Activated CD4-positive, CD25-positive, alpha-beta regulatory T cell treated with anti-CD3 and anti-CD28 coated beads, Interleukin-2, amount 50 U/mL, for 72 hours (primary cell): ENCODE data around the gene ASTN1.

Experiments
- DNase-seq: peaks from one replicate; pipeline ENCODE4 v3.0.0; 2021

Gene ASTN1

DNA sequence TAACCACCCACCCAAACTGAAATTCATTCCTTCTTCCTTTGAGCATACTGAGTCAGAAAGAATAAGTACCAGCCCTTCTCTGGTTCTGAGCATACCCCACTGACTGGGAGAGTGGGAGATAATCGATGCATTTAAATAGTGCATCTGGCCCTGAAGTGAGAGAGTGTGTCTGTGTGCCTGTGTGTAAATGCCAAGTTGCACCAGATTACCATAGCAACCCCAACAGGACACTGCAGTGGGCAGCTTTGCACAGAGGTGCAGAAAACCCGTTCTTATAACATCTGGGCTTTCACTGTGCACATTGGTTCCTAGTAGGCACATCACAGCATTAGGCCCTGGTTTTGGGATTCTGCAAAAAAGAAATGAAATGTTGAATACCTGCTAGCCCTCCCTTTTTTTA, 2.3 kb downstream of the ASTN1 start:
- DNase-seq: no peak

DNA sequence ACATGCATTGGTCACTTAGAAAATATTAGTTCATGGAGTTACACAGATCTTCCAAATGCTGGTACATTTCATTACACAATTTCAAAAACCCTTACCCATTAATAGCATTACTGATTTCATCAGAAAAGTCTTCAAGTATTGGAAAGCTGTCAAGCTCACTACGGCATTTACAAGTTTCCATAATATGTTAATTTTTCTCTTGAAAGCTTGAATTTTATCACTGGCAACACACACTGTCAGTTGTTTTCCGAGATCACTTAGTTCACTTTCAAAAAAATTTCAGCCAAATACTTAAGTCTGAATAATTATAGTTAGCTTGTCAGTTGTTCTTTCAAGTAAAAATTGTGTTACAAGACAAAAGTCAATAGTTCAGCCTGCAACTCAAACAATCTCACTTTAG, 18.0 kb downstream of the ASTN1 start:
- no peak for DNase-seq

DNA sequence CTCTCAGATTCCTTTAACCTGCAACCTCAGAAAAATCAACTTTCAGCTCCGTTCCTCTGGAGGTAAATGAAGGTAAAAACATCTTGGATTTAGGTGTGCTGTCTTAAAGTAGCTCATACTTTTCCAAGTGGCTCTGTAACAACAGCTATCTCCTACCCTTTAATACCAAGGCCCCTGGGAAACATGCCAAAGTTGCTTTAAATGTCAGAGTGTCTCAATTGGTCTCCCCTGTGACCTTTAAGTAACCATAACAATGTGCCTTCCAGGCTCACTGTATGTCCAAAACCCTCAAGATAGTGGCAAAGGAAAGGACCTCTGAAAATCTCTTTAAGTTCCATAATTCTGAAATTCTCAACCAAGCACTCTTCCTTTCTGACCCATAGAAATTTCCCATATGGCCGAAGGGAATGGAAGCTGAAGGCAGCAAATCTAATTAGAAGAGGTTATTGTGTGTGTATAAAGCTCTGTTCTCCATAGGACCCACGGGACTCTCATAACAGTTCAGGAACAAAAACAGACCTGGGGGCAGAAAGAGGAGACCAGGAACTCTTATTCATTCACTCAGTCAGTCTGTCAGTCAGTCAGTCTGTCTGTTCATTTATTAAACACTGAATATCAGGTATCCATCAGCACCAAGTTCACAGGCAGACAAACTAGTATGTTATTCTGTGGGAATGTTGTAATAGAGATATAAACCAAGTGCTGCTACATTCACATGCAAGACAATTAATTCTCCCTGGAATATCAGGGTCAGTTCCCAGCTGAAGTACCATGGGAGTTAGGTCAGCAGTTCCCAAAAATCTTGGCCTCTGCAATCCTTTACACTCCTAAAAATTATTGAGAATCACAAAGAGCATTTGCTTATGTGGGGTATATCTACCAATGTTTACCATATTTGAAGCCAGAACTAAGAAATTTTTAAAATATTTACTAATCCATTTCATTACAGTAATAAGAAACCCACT, 19.1 kb downstream of the ASTN1 start:
- DNase-seq: no peak

DNA sequence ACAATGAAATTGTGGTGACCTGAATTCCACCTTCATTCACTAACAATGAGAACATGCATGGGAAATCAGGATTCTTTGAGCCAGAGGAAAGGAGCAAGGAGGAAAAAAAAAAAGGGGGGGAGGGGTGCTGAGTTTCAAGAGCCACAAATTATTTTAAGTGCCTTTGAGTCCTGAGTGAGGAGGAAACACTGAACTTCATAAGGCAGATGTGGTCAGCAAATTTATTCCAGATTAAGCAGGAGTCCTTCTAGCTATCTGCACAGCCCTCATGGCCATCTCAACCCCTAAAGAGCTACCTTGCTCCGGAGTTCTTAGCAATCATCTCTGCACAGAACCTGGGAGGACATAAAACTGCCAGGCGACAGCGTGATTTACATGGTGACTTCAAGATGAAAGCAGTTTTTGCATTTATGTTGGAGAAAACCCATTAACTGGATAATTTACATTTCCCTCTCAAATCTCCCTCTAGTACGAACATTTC, 21.7 kb downstream of the ASTN1 start:
- DNase-seq: no peak

DNA sequence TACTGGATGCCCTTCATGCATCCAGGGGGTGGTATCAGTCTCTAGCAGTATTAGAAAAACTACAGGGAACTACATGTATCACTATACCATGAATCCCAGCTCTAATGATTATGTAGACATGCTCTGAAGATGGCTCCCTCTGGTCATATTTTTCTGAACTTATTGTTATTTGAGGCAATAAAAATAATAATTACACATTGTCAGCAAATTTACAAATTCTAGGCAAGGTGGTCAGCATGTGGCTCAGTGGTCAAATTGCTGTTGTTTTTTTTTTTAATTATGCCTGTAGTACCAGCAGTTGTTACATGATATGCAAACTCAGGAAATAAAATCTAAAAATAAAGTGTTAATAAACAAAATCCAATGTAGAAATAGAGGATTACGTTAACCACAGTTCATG, 22.5 kb downstream of the ASTN1 start:
- DNase-seq: no peak

DNA sequence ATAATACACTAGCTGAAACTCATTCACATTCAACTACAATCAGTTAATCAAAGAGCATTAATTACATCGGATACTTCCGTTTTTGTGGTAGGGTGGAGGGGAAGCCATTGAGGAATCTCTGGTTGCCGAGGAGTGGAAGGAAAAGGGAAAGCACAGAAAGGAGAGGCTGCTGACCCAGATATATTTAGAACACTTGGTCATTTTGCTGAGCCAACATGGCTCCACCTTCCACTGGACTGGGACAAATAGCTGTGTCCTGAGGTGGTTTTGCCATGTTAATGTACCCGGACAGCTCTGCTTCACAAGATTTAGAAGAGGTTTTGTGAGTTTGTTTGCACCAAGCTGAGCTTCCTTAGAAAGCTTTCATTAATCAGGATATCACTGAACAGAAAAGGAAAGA, 26.2 kb downstream of the ASTN1 start:
- DNase-seq: no peak

DNA sequence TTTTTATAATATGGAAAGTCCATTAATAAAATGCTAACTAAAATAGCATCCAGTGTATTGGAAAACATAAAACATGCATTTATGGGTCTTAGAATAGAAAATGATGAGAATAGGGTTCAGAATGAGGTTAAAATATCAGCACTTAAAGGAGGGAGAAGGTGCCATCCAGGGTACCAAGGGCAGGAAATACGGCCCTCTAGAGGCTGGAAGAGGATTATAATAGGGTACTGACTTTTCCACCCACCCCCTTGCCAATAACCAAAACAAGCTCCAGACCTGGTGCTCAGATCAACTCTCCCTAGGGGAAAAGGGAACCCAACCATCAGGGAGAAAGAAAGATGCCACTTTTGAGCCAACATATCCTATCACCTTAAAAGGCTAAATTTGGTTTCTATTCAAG, 26.7 kb downstream of the ASTN1 start:
- DNase-seq: no peak

DNA sequence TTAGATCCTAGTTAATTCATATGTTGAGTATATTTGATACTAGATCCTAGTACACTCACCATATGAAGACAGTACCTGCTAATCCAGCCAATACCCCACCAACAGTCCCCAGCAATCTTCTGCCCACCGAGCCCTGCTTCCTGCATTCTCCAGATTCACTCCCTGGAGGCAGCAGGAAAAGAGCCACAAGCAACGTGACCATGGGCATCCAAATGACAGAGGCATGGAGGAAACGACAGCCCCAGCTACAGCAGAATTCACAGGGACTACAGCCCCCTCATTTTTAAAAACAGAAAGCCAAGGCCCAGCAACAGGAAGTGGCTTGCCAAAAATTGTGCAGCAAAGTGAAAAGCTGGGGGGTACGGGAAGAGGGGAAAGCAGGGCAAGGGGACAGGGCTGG, 29.3 kb downstream of the ASTN1 start:
- DNase-seq: no peak

DNA sequence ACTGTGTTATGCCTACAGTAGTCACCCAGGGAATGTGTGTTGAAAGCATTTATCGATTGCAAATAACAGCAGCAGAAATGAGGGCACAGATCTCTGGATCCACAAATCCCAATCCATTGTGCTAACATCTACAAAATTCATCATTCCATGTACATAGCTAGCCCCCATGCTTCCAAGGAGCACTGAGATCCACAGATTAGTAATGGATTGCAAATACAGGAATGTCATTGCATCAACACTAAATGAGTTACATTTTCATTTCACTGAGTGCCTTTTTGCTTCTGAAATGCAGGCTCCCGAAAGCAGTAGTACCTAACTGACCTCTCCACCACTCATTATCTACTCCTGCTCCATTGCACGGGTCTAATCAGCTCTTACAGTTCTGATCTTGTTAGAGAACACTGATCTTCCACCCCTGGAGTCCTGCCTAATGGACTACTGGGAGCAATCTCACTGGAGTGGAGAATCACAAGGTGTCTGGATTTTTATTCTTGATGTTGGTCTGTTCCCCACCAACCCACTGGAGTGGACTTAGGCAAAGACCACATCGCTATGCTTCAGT, 30.5 kb downstream of the ASTN1 start:
- DNase-seq: no peak

DNA sequence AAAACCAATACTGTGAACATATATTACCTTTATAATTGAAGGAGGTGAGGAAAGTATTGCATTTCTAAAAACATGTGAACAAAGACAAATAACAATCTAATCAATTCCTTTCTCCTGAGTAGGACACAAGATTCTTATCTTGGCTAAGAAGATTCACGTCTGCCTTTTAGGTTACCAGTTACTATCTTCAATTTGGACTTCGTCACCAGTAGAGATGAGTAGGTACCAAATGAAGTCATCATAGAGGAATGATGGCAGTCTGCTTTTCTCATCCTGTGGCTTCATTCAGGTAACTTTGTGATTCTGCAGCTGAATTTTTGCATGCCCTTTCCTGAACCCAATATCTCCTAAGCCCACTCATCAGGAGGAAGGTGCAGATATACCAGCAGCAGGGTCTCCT, 32.4 kb downstream of the ASTN1 start:
- no peak for DNase-seq

DNA sequence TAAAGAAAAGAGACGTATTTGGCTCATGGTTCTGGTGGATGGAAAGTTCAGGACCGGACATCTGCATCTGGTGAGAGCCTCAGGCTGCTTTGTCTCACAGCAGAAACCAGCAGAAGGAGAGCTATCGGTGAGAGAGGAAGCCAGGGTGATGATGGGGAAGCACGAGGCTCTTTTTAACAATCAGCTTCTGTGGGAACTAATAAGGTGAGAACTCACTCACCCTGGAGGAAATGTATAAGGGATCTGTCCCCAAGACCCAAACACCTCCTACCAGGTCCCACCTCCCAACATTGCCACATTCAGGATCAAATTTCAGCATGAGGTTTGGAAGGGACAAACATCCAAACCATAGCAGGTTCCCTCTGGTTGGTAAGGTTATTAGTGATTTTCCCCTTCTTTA, 32.8 kb downstream of the ASTN1 start:
- DNase-seq: no peak

DNA sequence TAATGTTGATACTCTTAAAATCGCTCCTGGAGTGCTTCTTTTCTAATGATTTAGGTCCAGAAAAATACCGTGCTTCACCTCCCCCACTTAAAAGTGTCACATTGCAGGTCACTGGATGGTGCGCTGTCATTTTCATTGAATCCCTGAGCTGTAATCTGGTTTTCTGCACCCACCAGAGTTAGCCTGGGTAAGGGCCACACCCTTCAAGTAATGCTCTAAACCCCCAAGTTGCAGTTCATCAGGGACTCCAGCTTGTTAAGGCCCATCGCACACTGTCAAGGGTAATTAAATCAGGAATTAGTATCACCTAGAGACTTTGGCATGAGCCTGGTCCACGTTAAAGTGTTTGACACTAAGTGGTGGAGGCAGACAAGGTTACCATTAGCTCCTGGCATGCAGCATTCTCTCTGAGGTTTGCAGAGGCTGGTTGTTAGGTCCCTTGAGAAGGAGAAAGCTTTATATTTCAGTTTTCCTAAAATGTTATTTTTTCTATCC, 34.0 kb downstream of the ASTN1 start:
- DNase-seq: no peak

DNA sequence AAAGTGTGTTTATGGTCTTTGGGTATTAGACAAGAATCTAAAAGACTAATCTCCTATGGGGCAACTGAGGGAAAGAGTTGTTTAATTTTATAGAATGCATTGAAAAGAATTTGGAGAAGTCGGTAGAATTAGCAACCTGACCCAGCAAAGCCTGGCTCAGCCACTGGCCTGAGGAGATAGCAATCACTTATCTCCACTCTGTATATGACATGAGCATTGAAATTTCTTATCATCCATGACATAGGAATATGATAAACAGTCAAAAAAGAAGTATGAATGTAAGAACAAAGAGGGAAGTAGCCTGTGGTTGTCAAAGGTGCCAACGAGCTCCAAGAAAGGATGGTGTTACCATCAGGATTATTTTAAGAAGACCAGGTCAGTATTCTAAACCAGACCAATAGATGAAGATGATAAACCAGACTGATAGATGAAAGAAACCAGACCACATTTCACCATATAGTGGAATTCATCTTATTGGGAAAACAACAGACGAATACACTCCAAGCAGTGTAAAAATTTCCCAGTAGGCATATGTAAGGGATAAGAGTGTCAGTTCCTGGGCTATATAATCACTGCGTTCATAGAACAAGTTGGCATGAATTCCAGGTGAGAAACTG, 35.7 kb downstream of the ASTN1 start:
- DNase-seq: no peak

DNA sequence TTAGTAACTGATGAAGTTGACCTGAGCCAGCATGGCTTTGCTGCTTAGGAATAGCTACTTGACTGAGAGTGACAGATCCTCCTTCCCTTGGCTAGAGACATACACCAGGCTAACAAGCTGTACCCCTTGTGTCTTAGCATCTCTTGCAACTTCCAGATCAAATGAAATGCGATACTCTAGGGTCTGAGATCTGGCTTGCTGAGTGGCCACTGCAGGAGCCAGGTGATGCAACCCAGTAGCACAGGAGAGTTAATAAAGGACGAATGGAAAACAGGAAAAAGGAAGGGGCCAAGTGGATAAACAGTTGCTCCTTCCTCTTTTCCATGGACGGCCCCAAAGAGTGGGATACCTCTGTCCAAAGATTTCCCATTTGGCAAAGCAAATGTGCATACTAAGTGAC, 38.2 kb downstream of the ASTN1 start:
- DNase-seq: no peak

DNA sequence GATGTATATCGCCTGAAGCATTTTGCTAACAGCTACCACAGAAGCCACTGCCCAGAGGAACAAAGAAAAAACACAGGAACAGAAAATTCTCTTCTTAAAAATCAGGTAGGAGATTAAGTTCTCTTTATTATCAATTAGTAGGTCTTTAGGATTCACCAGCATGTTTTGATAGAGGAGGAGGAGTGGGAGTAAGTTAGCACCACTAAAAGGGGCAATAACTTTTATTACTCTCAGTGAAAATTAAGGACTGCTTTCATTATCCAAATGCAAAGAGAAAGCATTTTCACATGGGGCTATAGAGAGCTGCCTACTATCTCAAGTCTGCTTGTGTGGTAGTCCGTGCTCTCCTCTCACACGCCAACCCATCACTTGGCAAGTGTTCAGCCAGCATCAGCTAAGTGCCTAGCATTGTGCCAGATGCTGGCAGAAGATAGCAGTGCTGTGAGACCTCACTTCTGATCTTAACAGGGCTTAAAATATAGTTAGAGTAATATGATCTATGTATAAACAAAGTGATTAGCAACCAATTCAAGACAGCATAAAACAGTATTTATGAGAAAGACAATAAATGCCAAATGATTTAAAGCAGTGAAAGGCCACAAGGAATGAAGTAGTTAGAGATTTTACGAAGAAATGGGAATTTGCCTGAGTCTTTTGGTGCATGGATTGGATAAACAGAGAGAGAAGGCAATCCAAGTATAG, 39.8 kb downstream of the ASTN1 start:
- no peak for DNase-seq

DNA sequence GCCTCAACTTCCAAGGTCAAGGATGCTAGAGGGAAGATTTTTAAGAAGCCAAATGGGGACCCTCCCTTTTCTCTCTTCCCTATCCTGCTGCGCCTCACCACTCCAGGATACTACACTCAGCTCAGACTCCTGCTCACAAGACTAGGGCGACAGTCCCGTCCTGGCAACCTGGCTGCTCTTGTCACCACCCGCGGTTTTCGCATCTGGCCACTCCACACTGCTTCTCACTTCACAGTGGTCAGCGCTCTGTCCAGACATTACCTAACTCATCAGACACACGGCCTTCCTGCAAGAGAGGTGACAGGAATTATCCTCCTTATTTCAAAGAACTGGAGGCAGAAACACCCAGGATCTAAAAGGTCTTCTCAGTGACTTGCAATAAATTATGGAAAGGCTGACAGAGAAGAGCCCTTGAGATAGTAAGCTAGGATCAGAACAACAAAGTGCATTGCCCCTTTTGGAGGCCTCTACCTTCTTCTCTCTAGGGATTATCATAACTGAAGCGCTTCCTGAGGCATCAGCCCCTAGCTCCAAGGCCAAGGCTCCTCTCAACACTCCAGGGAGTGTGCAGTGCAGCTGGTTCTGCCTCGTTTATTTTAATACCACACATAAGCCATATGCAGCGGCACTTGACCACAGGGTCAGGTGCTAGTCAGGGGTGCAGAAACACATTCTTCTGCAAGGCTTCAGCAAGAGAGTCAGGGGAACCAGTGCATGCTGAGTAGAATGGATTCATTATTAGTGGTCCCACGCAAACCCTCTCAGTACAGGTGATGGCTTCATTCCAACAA, 41.9 kb downstream of the ASTN1 start:
- no peak for DNase-seq

DNA sequence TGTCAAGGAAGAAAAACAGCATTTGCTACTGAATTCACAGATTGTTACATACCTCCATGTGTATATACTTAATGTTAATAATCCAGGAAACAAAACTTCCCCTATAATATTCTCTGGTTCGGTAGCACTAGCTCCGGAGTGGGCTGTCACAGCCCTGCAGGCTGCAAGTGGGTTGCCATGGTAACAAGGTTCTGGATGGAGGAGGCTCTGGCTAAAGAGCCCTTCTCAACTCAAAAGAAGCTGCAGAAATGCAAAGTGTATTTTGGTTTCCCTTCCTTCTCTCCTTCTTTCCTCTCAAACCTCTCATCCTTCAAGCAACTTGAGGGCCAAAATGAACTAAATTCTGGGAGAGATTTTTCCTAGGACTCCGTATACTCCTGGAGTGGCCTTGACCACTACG, 45.2 kb downstream of the ASTN1 start:
- DNase-seq: no peak

DNA sequence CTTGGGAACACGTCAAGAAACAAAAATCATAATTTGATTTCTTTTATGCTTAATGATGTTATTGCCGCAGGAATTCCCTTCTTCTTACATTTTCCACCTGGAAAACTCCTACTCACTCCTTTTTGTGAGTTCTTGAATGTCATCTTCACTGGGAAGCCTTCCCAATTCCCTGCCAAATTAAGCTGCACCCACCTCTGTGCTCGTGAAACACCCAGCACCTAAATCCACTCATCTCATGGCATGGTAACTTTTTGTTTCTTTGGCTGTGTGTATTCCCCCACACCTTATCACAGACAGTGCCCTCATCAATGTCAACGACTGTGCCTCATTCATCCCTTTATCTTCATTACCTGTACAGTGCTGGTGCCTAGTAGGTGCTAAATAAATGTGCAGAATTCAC, 45.6 kb downstream of the ASTN1 start:
- DNase-seq: no peak

DNA sequence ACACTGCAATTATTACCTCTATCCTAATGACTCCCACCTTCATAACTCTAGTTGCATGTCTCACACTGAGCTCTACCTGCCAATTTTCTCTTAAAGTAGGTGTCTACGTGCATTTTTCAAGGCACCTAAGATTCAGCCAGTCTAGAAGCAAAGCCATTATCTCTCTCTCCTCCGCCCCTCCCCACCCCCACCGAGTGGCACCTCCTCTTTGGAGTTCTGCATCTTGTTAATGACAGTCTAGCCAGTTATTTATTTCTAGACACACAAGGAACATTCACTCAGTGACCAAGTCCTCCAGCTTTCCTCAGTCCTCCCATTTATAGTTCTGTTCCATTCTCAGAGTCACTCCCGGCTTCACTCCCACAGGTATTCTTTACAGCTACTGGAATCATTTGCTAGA, 47.6 kb downstream of the ASTN1 start:
- DNase-seq: no peak

DNA sequence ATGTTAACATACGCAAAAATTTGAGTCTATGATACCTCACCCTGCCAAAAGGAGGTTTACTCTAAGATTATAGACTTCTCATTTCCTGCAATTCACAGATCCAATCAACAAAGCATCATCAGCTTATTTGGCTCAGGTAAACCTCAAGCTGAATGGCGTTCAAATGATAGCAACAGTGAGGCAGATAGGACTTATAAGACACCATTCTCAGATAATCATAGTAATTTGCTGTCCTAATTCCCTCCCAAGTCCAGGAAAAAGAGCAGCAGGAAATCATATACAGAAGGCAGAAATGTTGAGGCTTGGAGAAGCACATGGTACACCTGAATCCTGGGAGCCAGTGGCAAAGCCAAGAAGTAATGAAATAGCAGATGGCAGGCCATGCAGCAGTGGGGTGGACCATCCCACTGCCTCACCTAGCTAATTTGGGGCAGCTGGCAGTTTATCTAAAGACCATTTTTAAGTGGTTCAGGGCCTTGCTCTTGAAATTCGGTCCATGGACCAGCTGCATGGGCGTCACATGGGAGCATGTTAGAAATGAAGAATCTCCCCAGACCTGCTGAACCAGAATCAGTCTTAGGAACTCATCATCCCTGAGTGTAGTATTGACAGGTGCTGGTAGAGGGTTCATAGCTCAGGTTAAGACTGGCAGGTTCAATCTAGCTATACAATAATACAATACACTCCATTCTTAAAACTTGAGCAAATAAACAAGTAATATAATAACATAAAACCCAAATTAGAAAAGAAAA, 57.7 kb downstream of the ASTN1 start:
- no peak for DNase-seq

DNA sequence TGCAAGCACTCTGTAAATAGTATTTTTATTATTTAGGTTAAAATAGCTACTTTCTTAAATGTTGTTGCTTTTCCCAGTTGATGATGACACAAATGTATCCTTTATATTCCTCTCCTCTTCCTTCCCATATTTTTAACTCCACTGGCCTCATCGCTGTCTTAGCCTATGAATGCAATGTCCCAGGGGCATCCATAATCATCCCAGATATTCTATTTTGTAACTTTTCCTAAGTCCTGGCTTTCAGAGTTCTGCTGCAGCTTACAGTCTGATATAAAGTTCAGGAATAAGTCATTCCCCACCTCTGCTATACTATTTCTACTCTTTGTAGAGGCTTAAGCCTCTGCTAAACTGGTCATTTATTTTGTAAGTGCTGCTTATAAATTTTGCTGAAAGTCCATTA, 58.3 kb downstream of the ASTN1 start:
- no peak for DNase-seq
